Astrocyte (in vitro differentiated cells and primary cell): Measurements from ENCODE around the gene TPRKB. TPM values are rescaled to one million over a fixed set of nuclear protein-coding genes. Genes with fewer than 3 reads are reported as not detected.
"Not testable (repeated sequence)": the region's sequence is repeated elsewhere in the genome, so short reads cannot be mapped to it uniquely, and the experiment has no call there.

Source experiments
- DNase-seq: peaks from one replicate; pipeline ENCODE4 v3.0.0-alpha.2; 2010; ENCODE audit warnings: low read depth
- FAIRE-seq: peaks from 2 replicates; lab custom pipeline; 2011; peaks lifted over from hg19 to GRCh38; lab: Jason Lieb, UNC
- H2AFZ ChIP-seq: 2 replicates; pipeline ENCODE4 v1.6.0; 2012; ENCODE audit warnings: low read depth, low read length, inconsistent platforms
- H3K27ac ChIP-seq: 2 replicates; pipeline ENCODE4 v1.5.1; 2011; ENCODE audit warnings: low read depth, low read length, inconsistent platforms
- H3K27me3 ChIP-seq: 2 replicates; pipeline ENCODE4 v1.6.0; 2011; ENCODE audit warnings: low read length, inconsistent platforms; ENCODE audit not compliant: insufficient read depth
- H3K36me3 ChIP-seq: 2 replicates; pipeline ENCODE4 v1.5.1; 2011; ENCODE audit warnings: low read length, inconsistent platforms; ENCODE audit not compliant: insufficient read depth
- H3K4me1 ChIP-seq: 2 replicates; pipeline ENCODE4 v1.5.1; 2011; ENCODE audit warnings: low read length, inconsistent platforms; ENCODE audit not compliant: insufficient read depth
- H3K4me2 ChIP-seq: 2 replicates; pipeline ENCODE4 v1.6.0; 2012; ENCODE audit warnings: low read length, inconsistent platforms
- H3K4me3 ChIP-seq: 2 replicates; pipeline ENCODE4 v1.5.1; 2011; ENCODE audit warnings: low read depth, mild to moderate bottlenecking, low read length, inconsistent platforms; ENCODE audit not compliant: insufficient read depth
- H3K79me2 ChIP-seq: 2 replicates; pipeline ENCODE4 v1.6.0; 2012; ENCODE audit warnings: mild to moderate bottlenecking, low read length, inconsistent platforms; ENCODE audit not compliant: insufficient read depth
- H3K9ac ChIP-seq: 2 replicates; pipeline ENCODE4 v1.6.0; 2012; ENCODE audit warnings: mild to moderate bottlenecking, low read length, inconsistent platforms
- H3K9me3 ChIP-seq: 2 replicates; pipeline ENCODE4 v1.5.1; 2012; ENCODE audit warnings: low read depth, mild to moderate bottlenecking, low read length, inconsistent platforms; ENCODE audit not compliant: insufficient read depth
- H4K20me1 ChIP-seq: 2 replicates; pipeline ENCODE4 v1.6.0; 2012; ENCODE audit warnings: low read length, inconsistent platforms; ENCODE audit not compliant: insufficient read depth
- H3K27ac Mint-ChIP-seq: one replicate; pipeline ENCODE4 v1.8.0; 2021; ENCODE audit warnings: mild to moderate bottlenecking, mixed read lengths; ENCODE audit not compliant: unreplicated experiment
- H3K27me3 Mint-ChIP-seq: one replicate; pipeline ENCODE4 v1.8.0; 2021; ENCODE audit warnings: low read depth, mixed read lengths; ENCODE audit not compliant: unreplicated experiment
- H3K36me3 Mint-ChIP-seq: one replicate; pipeline ENCODE4 v1.8.0; 2021; ENCODE audit warnings: low read depth, mixed read lengths; ENCODE audit not compliant: unreplicated experiment
- H3K4me1 Mint-ChIP-seq: one replicate; pipeline ENCODE4 v1.8.0; 2021; ENCODE audit warnings: low read depth, mixed read lengths; ENCODE audit not compliant: unreplicated experiment
- H3K4me3 Mint-ChIP-seq: one replicate; pipeline ENCODE4 v1.8.0; 2021; ENCODE audit warnings: mild to moderate bottlenecking, moderate library complexity, mixed read lengths; ENCODE audit not compliant: unreplicated experiment
- H3K9me3 Mint-ChIP-seq: one replicate; pipeline ENCODE4 v1.8.0; 2021; ENCODE audit warnings: mild to moderate bottlenecking, mixed read lengths; ENCODE audit not compliant: unreplicated experiment
- CTCF ChIP-seq: IDR thresholded peaks from 2 replicates; pipeline ENCODE4 v1.5.1; 2011; ENCODE audit warnings: low read depth, mild to moderate bottlenecking, inconsistent platforms, low read length, moderate library complexity; ENCODE audit not compliant: insufficient read depth
- EZH2 ChIP-seq: IDR thresholded peaks from 2 replicates; pipeline ENCODE4 v1.6.1; 2012; ENCODE audit warnings: mild to moderate bottlenecking, low read length, inconsistent platforms; ENCODE audit not compliant: insufficient read depth
- total RNA-seq: library from RNA; stranded (reverse); gene quantifications from 2 replicates; pipeline ENCODE4 v1.2.1, GENCODE V29; 2021

TPRKB gene
- total RNA-seq, 1 donor from 2014 or later = 21.3 TPM

DNA sequence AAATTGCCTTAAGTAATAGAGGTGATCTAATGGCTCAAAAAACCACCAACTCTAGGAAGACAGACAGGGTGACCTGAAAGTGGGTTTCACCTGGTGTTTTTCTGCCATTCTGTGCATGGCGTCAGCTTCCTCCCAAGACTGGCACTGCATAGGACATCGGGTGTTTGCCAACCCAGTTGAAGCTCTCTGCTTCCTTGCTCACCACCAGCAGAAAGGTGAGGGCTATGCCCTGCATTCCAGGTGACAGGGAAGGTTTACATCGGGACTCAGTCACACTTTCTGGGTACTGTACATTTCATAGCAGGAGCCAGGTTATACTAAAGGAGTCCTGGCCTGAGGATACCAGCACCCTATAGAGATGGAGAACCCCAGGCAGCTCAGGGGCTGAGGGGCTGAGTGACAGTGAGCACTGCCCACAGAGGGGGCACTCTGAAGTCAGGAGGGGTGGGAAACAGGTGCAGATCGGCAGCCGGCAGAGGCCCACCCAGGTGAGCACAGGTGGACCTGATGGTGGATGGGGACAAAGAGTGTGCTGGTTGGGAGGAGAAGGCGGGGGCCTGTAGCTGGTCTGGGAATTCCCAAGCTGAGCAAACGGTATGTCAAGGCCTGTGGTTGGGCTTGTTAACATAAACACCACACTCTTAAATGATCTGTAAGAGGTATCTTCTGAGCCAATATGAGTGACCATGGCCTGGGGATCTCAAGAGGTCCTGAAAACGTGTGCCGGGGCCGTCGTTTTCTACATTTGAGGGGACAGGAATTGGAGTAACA lies 18.1 kb downstream of the TPRKB start:
- H3K27ac ChIP-seq = no peak overlapping the region
- H3K4me2 ChIP-seq = no peak overlapping the region
- H3K9ac ChIP-seq = no peak overlapping the region
- H3K27me3 ChIP-seq = no peaks in the 10 kb centered on the region
- H3K27ac Mint-ChIP-seq = no peak overlapping the region
- no peak overlapping the region for H3K4me3 ChIP-seq
- H3K9me3 ChIP-seq = peaks cover 4% of the 10 kb centered on the region
- H3K4me1 Mint-ChIP-seq = no peaks in the 10 kb centered on the region
- H3K9me3 Mint-ChIP-seq = peaks cover 41% of the 10 kb centered on the region
- no peaks in the 10 kb centered on the region for H3K4me1 ChIP-seq
- no peak for FAIRE-seq
- H2AFZ ChIP-seq = no peak overlapping the region
- H3K27me3 Mint-ChIP-seq = peaks cover 28% of the 10 kb centered on the region
- no peak for TF ChIP-seq EZH2
- TF ChIP-seq CTCF = no peak
- H3K79me2 ChIP-seq = no peaks in the 10 kb centered on the region
- H3K36me3 ChIP-seq = no peaks in the 10 kb centered on the region
- peaks cover 18% of the 10 kb centered on the region for H3K36me3 Mint-ChIP-seq
- H3K4me3 Mint-ChIP-seq = no peak overlapping the region
- no peaks in the 10 kb centered on the region for H4K20me1 ChIP-seq
- DNase-seq = no peak

- no peak overlapping the region for H3K4me2 ChIP-seq
- TF ChIP-seq CTCF = no peak
- no peak for TF ChIP-seq EZH2
- no peak overlapping the region for H3K4me3 Mint-ChIP-seq
- FAIRE-seq (no peak), DNase-seq (no peak)
- no peaks in the 10 kb centered on the region for H3K4me1 Mint-ChIP-seq
- no peak overlapping the region for H3K27ac ChIP-seq
- no peaks in the 10 kb centered on the region for H3K27me3 ChIP-seq
- H3K4me1 ChIP-seq = no peaks in the 10 kb centered on the region
- H3K27ac Mint-ChIP-seq = peak overlapping the region; percentile 77
- H2AFZ ChIP-seq = no peak overlapping the region
- H3K36me3 Mint-ChIP-seq = peaks cover 16% of the 10 kb centered on the region
- peaks cover 32% of the 10 kb centered on the region for H3K27me3 Mint-ChIP-seq
- no peaks in the 10 kb centered on the region for H3K79me2 ChIP-seq
- H3K9ac ChIP-seq = no peak overlapping the region
- H3K36me3 ChIP-seq = no peaks in the 10 kb centered on the region
- no peaks in the 10 kb centered on the region for H4K20me1 ChIP-seq
- H3K9me3 ChIP-seq = peaks cover 4% of the 10 kb centered on the region
- H3K9me3 Mint-ChIP-seq = peaks cover 43% of the 10 kb centered on the region
- H3K4me3 ChIP-seq = no peak overlapping the region
Observed at GRCh38 chr2:73718421-73718820, 18.7 kb downstream of the TPRKB start.

DNA sequence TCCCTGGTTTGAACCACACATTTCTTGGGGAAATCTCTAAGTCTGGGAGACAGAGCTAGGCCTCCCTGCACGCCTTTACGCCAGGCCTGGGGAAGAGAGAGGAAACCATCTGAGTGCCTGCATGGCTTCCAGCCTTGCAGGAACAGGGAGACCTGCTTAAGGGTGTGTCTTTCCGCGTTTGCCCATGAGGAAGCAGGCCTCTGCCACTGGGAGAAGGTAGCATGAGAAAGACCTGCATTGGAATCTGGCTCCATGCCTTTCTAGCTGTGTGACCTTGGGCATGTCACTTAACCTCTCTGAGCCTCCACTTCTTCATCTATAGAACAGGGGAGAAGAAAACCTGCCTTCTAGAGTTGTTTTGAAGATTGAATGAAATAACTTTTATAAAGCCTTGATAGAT lies 19.4 kb downstream of the TPRKB start:
- Mint-ChIP-seq H3K36me3 (peaks cover 16% of the 10 kb centered on the region), H3K27me3 (peaks cover 33% of the 10 kb centered on the region), H3K9me3 (peaks cover 41% of the 10 kb centered on the region)
- H3K9me3 ChIP-seq, H3K79me2 ChIP-seq, FAIRE-seq, H3K36me3 ChIP-seq, H3K27ac Mint-ChIP-seq, H3K27me3 ChIP-seq, H3K4me2 ChIP-seq, H3K4me3 ChIP-seq, H3K4me1 Mint-ChIP-seq, H3K4me1 ChIP-seq, H4K20me1 ChIP-seq, H3K4me3 Mint-ChIP-seq, DNase-seq, H3K9ac ChIP-seq, H3K27ac ChIP-seq, H2AFZ ChIP-seq: not testable (repeated sequence)
